Measurements from ENCODE around the gene NELFCD. TPM values are rescaled to one million over a fixed set of nuclear protein-coding genes. Genes with fewer than 3 reads are reported as not detected.

Gene NELFCD
- total RNA-seq, 1 donor from 2014 or later: 85.7 TPM

DNA sequence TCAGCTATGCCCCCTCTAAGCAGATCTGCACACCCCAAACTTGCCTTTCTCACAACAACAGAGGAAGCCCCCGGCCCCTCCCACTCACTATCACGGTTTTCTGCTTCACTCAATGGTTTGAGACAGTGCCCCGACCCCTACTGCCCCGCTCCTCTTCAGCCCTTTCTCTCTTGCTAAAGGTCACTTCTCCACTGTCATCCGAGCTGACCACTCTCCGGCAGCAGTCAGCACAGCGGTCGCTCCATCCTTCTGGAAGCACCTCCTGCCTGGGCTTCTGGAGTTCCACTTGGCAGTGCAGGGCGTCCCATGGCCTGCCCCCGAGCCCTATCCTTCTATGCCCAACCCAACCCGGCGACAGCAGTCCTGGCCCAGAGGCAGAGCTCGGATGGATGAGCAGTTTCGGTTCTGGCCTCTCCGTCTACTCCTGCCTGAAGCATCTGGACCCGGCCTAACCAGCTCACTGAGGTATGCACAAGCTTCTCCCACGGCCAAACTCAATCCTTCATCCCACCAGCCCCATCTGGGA lies 21.9 kb downstream of the NELFCD start:
- H3K4me3 ChIP-seq: no peak overlapping the region
- no peak overlapping the region for H3K27ac ChIP-seq
- intact Hi-C loops (cut with DNase I): no loop called here
- no peaks in the 10 kb centered on the region for H3K9me3 ChIP-seq
- peaks cover 0 to 15% of the 10 kb centered on the region in 2 donors for H3K36me3 ChIP-seq
- DNase-seq (ENCODE audit: extremely low spot score in 2 of 2): no peak
- H3K27me3 ChIP-seq: no peaks in the 10 kb centered on the region
- no peak for TF ChIP-seq CTCF (IDR thresholded peaks at IDR 0.05)
- no peak for TF ChIP-seq POLR2AphosphoS5 (IDR thresholded peaks at IDR 0.05; ENCODE audit: insufficient read depth in 1 of 2, low read depth in 1 of 2)
- no peak for TF ChIP-seq POLR2A (IDR thresholded peaks at IDR 0.05)
- peaks cover 33% of the 10 kb centered on the region for H3K4me1 ChIP-seq

GRCh38 chr20:59003836-59004492 lies 22.9 kb downstream of the NELFCD start:
- Histone ChIP-seq H3K27me3 (no peaks in the 10 kb centered on the region), H3K27ac (peak overlapping the region; percentile 76), H3K4me3 (no peak overlapping the region), H3K36me3 (peaks cover 0 to 10% of the 10 kb centered on the region in 2 donors), H3K9me3 (no peaks in the 10 kb centered on the region), H3K4me1 (peaks cover 34% of the 10 kb centered on the region)
- DNase-seq (ENCODE audit: extremely low spot score in 2 of 2): no peak
- TF ChIP-seq POLR2A (IDR thresholded peaks at IDR 0.05) (no peak), POLR2AphosphoS5 (IDR thresholded peaks at IDR 0.05; ENCODE audit: insufficient read depth in 1 of 2, low read depth in 1 of 2) (no peak)
- intact Hi-C loops (cut with DNase I): no loop called here

- H3K4me3 ChIP-seq: no peak overlapping the region
- peaks cover 34% of the 10 kb centered on the region for H3K4me1 ChIP-seq
- no peaks in the 10 kb centered on the region for H3K27me3 ChIP-seq
- H3K27ac ChIP-seq: peak overlapping the region; percentile 76
- H3K9me3 ChIP-seq: no peaks in the 10 kb centered on the region
- H3K36me3 ChIP-seq: peaks cover 0 to 7% of the 10 kb centered on the region in 2 donors
- no peak for DNase-seq (ENCODE audit: extremely low spot score in 2 of 2)
- TF ChIP-seq POLR2AphosphoS5 (IDR thresholded peaks at IDR 0.05; ENCODE audit: insufficient read depth in 1 of 2, low read depth in 1 of 2) (no peak), POLR2A (IDR thresholded peaks at IDR 0.05) (no peak), CTCF (IDR thresholded peaks at IDR 0.05) (no peak)
- intact Hi-C loops (cut with DNase I): no loop called here
These were observed 23.4 kb downstream of the NELFCD start for GRCh38 chr20:59004493-59004762.

- Histone ChIP-seq H3K27me3 (no peaks in the 10 kb centered on the region), H3K36me3 (peaks cover 0 to 5% of the 10 kb centered on the region in 2 donors), H3K27ac (peak overlapping the region; percentile 76), H3K9me3 (no peaks in the 10 kb centered on the region), H3K4me1 (peaks cover 34% of the 10 kb centered on the region), H3K4me3 (peak overlapping the region; percentile 61 to 78)
- TF ChIP-seq POLR2A (IDR thresholded peaks at IDR 0.05) (no peak), CTCF (IDR thresholded peaks at IDR 0.05) (no peak), POLR2AphosphoS5 (IDR thresholded peaks at IDR 0.05; ENCODE audit: insufficient read depth in 1 of 2, low read depth in 1 of 2) (no peak)
- intact Hi-C loops (cut with DNase I): no loop called here
- DNase-seq (ENCODE audit: extremely low spot score in 2 of 2): no peak
These were observed 23.9 kb downstream of the NELFCD start for GRCh38 chr20:59004763-59005522.

DNA sequence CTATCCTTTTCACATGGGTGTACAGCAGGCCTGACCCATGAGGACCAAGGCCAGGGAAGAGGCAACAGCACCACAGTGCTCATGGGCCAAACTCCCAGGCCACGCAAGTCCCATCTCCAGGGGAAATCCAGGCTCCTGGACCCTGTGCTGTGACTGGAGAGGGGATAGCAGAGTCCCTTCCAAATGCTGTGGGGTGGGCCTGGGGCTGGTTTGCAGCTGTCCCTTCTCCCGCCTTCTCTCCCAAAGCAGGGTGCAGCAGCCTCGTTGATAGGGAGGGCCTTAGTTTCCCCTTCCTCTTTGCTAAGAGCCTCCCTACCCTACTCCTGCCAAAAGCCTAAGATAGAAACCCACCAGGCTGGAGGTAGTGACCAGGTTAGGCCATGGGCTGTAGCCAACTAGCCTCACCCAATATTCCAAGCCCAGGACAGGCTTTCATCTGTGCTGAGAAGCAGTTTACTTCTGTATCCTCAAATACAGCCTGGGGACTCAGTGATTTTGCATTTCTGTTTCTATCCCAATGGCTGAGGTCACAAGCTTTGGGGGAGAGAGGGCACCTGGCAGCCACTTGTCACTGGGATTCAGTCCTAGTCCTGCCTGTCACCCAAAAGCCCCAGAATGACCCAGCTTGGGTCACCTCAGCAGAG lies 24.6 kb downstream of the NELFCD start:
- Histone ChIP-seq H3K27me3 (no peaks in the 10 kb centered on the region), H3K4me1 (peaks cover 41% of the 10 kb centered on the region), H3K4me3 (peak overlapping the region; percentile 61 to 78), H3K27ac (peak overlapping the region; percentile 76), H3K36me3 (peaks cover 0 to 5% of the 10 kb centered on the region in 2 donors), H3K9me3 (no peaks in the 10 kb centered on the region)
- intact Hi-C loops (cut with DNase I): no loop called here
- TF ChIP-seq CTCF (IDR thresholded peaks at IDR 0.05) (no peak), POLR2A (IDR thresholded peaks at IDR 0.05) (no peak), POLR2AphosphoS5 (IDR thresholded peaks at IDR 0.05; ENCODE audit: insufficient read depth in 1 of 2, low read depth in 1 of 2) (no peak)
- no peak for DNase-seq (ENCODE audit: extremely low spot score in 2 of 2)
